GM12878 (cell line): ENCODE data around the gene SCP2D1. TPM values are rescaled to one million over a fixed set of nuclear protein-coding genes. Genes with fewer than 3 reads are reported as not detected.

Experiments used
- ASH2L ChIP-seq: fragments of 300-600, 200-600 bp; sonication (generic); IDR thresholded peaks from 2 replicates; pipeline ENCODE4 v1.6.1; 2017; ENCODE audit warnings: low read depth, mild to moderate bottlenecking, borderline replicate concordance
- ATF2 ChIP-seq: IDR thresholded peaks from 2 replicates; pipeline ENCODE4 v1.6.1; 2012; ENCODE audit warnings: low read length, inconsistent platforms
- ATF7 ChIP-seq: fragments of 450-650 bp; IDR thresholded peaks from 2 replicates; pipeline ENCODE4 v1.6.1; 2016; ENCODE audit warnings: low read depth, mild to moderate bottlenecking
- CBFB ChIP-seq: IDR thresholded peaks from 2 replicates; pipeline ENCODE4 v1.6.1; 2016; ENCODE audit warnings: antibody characterized with exemption, low read depth
- CREM ChIP-seq: IDR thresholded peaks from 2 replicates; pipeline ENCODE4 v1.6.1; 2014; ENCODE audit warnings: antibody characterized with exemption, low read depth
- LARP7 ChIP-seq: fragments of 450-650 bp; IDR thresholded peaks from 2 replicates; pipeline ENCODE4 v1.6.1; 2017; ENCODE audit warnings: mild to moderate bottlenecking
- MYC ChIP-seq: IDR thresholded peaks from 2 replicates; pipeline ENCODE4 v1.6.1; 2011; ENCODE audit warnings: mild to moderate bottlenecking, low read length, moderate library complexity, inconsistent platforms; ENCODE audit not compliant: insufficient read depth, insufficient replicate concordance, insufficient read length, severe bottlenecking
- RELA ChIP-seq: fragments of 450-650 bp; IDR thresholded peaks from 2 replicates; pipeline ENCODE4 v1.8.0; 2014; ENCODE audit warnings: borderline replicate concordance; ENCODE audit not compliant: partially characterized antibody
- RUNX3 ChIP-seq: IDR thresholded peaks from 2 replicates; pipeline ENCODE4 v1.6.1; 2012; ENCODE audit warnings: low read length, inconsistent platforms
- SMC3 ChIP-seq: IDR thresholded peaks from 2 replicates; pipeline ENCODE4 v1.6.1; 2011; ENCODE audit warnings: low read length, improper control_type of control experiment, borderline replicate concordance
- SREBF2 ChIP-seq: IDR thresholded peaks from 2 replicates; pipeline ENCODE4 v1.6.1; 2012; ENCODE audit warnings: mild to moderate bottlenecking, low read length
- STAT1 ChIP-seq: fragments of 450-650 bp; conservative IDR thresholded peaks from 2 replicates; pipeline ENCODE4 v1.6.1; 2014; ENCODE audit warnings: antibody characterized with exemption, mild to moderate bottlenecking
- TBL1XR1 ChIP-seq: IDR thresholded peaks from 2 replicates; pipeline ENCODE4 v1.6.1; 2012; ENCODE audit warnings: low read depth, low read length, improper control_type of control experiment
- TCF7 ChIP-seq: IDR thresholded peaks from 2 replicates; pipeline ENCODE4 v1.6.1; 2014; ENCODE audit warnings: antibody characterized with exemption, borderline replicate concordance
- YBX1 ChIP-seq: fragments of 450-650 bp; IDR thresholded peaks from 2 replicates; pipeline ENCODE4 v1.6.1; 2016; ENCODE audit warnings: antibody characterized with exemption
- ZBED1 ChIP-seq: IDR thresholded peaks from 2 replicates; pipeline ENCODE4 v1.6.1; 2016; ENCODE audit warnings: borderline replicate concordance
- ZBTB40 ChIP-seq: fragments of 450-650 bp; IDR thresholded peaks from 2 replicates; pipeline ENCODE4 v1.6.1; 2016; ENCODE audit warnings: mild to moderate bottlenecking, moderate library complexity, borderline replicate concordance
- ZNF274 ChIP-seq: IDR thresholded peaks from one replicate; pipeline ENCODE4 v1.8.0; 2011; ENCODE audit not compliant: insufficient read length, insufficient read depth
- polyA plus RNA-seq, 11 experiments: library from polyadenylated mRNA; depleted of rRNA in 4 of 11; unstranded in 6 of 11; stranded (reverse) in 5 of 11; fragments of >200 nt; fragmentation: Nextera tagmentation in 4 of 11; fragmentation: Illumina TruSeq in 1 of 11; extraction: Ambion mirVana in 4 of 11; extraction: Trizol in 1 of 11; gene quantifications; 1 replicate in 1 of 11; 2 replicates in 10 of 11; pipeline versions ENCODE4 v1.2.1 to v1.2.3, GENCODE V29; 2011 to 2016; ENCODE audit warnings: inconsistent platforms in 2 of 11, missing spikeins in 2 of 11, low read depth in 1 of 11
- total RNA-seq, 4 experiments: library from RNA; depleted of rRNA in 3 of 4; stranded (reverse); fragments of >200 nt in 3 of 4; fragmentation: Illumina TruSeq in 1 of 4; extraction: Trizol in 1 of 4; gene quantifications; 2 replicates each; pipeline versions ENCODE4 v1.2.1 to v1.2.3, GENCODE V29; 2013 to 2021
- TF ChIP-seq, protein P1 (sequence below): fragments of 450-650 bp; formaldehyde crosslinking; IDR thresholded peaks from 2 replicates; pipeline ENCODE4 v1.5.0; 2022; ENCODE audit warnings: mild to moderate bottlenecking, missing genetic modification characterization
- TF ChIP-seq, protein P2 (sequence below): fragments of 150-350 bp; IDR thresholded peaks from 2 replicates; pipeline ENCODE4 v1.6.1; 2016; ENCODE audit warnings: low read depth, low read length

SCP2D1 gene
- total and polyA plus RNA-seq, 10 of the 15 experiments (the other 5 are each of a cell fraction or from before 2014, with no cell fraction given) = not detected

- TF ChIP-seq ZBTB40 (no peak), RUNX3 (peak; percentile 64), STAT1 (no peak), ATF7 (0 out of 2 replicates have a peak, but pooled peaks have one; percentile 19), ZNF274 (no peak), SREBF2 (no peak), ATF2 (peak; percentile 59; the same call in 1 of the 2 replicates), CREM (no peak), LARP7 (no peak), SMC3 (no peak), MYC (no peak), ASH2L (no peak), TCF7 (no peak), YBX1 (no peak), TBL1XR1 (no peak), ZBED1 (no peak), CBFB (no peak), RELA (no peak)
- TF ChIP-seq, protein P1, sequence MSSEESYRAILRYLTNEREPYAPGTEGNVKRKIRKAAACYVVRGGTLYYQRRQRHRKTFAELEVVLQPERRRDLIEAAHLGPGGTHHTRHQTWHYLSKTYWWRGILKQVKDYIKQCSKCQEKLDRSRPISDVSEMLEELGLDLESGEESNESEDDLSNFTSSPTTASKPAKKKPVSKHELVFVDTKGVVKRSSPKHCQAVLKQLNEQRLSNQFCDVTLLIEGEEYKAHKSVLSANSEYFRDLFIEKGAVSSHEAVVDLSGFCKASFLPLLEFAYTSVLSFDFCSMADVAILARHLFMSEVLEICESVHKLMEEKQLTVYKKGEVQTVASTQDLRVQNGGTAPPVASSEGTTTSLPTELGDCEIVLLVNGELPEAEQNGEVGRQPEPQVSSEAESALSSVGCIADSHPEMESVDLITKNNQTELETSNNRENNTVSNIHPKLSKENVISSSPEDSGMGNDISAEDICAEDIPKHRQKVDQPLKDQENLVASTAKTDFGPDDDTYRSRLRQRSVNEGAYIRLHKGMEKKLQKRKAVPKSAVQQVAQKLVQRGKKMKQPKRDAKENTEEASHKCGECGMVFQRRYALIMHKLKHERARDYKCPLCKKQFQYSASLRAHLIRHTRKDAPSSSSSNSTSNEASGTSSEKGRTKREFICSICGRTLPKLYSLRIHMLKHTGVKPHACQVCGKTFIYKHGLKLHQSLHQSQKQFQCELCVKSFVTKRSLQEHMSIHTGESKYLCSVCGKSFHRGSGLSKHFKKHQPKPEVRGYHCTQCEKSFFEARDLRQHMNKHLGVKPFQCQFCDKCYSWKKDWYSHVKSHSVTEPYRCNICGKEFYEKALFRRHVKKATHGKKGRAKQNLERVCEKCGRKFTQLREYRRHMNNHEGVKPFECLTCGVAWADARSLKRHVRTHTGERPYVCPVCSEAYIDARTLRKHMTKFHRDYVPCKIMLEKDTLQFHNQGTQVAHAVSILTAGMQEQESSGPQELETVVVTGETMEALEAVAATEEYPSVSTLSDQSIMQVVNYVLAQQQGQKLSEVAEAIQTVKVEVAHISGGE (CRISPR knock-in tag) = no peak
- TF ChIP-seq, protein P2, sequence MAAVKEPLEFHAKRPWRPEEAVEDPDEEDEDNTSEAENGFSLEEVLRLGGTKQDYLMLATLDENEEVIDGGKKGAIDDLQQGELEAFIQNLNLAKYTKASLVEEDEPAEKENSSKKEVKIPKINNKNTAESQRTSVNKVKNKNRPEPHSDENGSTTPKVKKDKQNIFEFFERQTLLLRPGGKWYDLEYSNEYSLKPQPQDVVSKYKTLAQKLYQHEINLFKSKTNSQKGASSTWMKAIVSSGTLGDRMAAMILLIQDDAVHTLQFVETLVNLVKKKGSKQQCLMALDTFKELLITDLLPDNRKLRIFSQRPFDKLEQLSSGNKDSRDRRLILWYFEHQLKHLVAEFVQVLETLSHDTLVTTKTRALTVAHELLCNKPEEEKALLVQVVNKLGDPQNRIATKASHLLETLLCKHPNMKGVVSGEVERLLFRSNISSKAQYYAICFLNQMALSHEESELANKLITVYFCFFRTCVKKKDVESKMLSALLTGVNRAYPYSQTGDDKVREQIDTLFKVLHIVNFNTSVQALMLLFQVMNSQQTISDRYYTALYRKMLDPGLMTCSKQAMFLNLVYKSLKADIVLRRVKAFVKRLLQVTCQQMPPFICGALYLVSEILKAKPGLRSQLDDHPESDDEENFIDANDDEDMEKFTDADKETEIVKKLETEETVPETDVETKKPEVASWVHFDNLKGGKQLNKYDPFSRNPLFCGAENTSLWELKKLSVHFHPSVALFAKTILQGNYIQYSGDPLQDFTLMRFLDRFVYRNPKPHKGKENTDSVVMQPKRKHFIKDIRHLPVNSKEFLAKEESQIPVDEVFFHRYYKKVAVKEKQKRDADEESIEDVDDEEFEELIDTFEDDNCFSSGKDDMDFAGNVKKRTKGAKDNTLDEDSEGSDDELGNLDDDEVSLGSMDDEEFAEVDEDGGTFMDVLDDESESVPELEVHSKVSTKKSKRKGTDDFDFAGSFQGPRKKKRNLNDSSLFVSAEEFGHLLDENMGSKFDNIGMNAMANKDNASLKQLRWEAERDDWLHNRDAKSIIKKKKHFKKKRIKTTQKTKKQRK = no peak
These were observed 11.5 kb upstream of the SCP2D1 start (continued) for GRCh38 chr20:18802012-18802634.
